RWPE2 (cell line): Measurements from ENCODE around the gene RPTOR.

Experiments
- ATAC-seq: fragments of 200-7000 bp; cut with Tn5 transposase; 3 replicates; pipeline ENCODE4 v1.9.1; 2021; ENCODE audit warnings: low read depth
- DNase-seq: peaks from one replicate; pipeline ENCODE4 v3.0.0-alpha.2; 2020; ENCODE audit warnings: low spot score
- H3K27ac ChIP-seq: fragments of 450-650 bp; 2 replicates; pipeline ENCODE4 v1.5.1; 2017; ENCODE audit warnings: mild to moderate bottlenecking; ENCODE audit not compliant: poor library complexity, severe bottlenecking
- H3K27me3 ChIP-seq: fragments of 250-450 bp; sonication (Bioruptor Pico); 2 replicates; pipeline ENCODE4 v1.5.1; 2021; ENCODE audit warnings: mild to moderate bottlenecking, moderate library complexity; ENCODE audit not compliant: insufficient read depth, poor library complexity, severe bottlenecking
- H3K36me3 ChIP-seq: fragments of 250-450 bp; sonication (Bioruptor Pico); 2 replicates; pipeline ENCODE4 v1.5.1; 2020; ENCODE audit warnings: low read depth, mild to moderate bottlenecking, moderate library complexity
- H3K4me1 ChIP-seq: fragments of 250-450 bp; sonication (Bioruptor Pico); 2 replicates; pipeline ENCODE4 v1.5.1; 2021; ENCODE audit warnings: mild to moderate bottlenecking, moderate library complexity; ENCODE audit not compliant: insufficient read depth, poor library complexity, severe bottlenecking
- H3K4me3 ChIP-seq: fragments of 250-450 bp; sonication (Bioruptor Pico); 2 replicates; pipeline ENCODE4 v1.5.1; 2021; ENCODE audit warnings: mild to moderate bottlenecking, moderate library complexity; ENCODE audit not compliant: severe bottlenecking
- H3K9me3 ChIP-seq: fragments of 250-450 bp; sonication (Bioruptor Pico); 2 replicates; pipeline ENCODE4 v1.5.1; 2021; ENCODE audit warnings: mild to moderate bottlenecking, moderate library complexity; ENCODE audit not compliant: severe bottlenecking
- TF ChIP-seq, protein P1 (sequence below): fragments of 450-650 bp; IDR thresholded peaks from one replicate; pipeline ENCODE4 v1.5.1; 2017; ENCODE audit warnings: mild to moderate bottlenecking, moderate library complexity; ENCODE audit not compliant: poor library complexity, severe bottlenecking

RPTOR gene

DNA sequence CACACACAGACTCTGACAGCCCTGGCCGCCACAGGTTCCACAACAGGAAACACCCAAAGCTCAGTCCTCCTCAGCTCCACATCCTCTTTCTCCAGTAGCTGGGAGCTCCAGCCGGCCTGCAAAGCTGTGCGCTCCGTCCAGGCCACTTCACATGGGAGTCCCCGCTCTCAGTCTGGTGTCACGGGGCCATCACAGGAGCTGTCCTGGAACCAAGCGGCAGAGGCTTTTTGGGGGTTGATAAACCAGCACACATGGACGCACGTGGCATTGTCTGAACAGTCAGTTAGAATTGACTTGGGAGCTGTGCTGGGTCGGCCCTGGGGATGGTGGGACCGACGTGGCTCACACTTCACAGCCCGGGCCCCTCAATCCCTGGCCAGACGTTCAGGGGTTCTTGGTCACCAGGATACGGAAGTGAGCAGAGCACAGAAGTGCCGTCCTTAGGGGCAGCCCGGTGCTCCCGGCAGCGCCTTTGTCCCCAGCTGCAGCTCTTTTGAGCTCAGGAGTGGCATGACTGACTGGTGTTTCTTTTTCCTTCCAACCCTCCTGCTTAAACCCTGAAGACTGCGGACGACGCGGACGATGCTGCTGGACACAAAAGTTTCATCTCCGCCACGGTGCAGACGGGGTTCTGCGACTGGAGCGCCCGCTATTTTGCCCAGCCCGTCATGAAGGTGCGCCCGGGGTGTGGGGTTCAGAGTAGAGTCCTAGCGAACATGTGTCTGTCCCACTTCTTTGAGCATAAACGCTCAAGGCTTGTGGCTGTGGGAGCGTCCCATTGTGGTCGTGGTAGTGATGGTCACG, 380.4 kb downstream of the RPTOR start:
- Histone ChIP-seq H3K4me3 (no peak overlapping the region), H3K36me3 (peaks cover 32% of the 10 kb centered on the region), H3K4me1 (no peaks in the 10 kb centered on the region), H3K27me3 (no peaks in the 10 kb centered on the region), H3K27ac (no peak overlapping the region), H3K9me3 (no peaks in the 10 kb centered on the region)
- no peak for ATAC-seq
- TF ChIP-seq, protein P1, sequence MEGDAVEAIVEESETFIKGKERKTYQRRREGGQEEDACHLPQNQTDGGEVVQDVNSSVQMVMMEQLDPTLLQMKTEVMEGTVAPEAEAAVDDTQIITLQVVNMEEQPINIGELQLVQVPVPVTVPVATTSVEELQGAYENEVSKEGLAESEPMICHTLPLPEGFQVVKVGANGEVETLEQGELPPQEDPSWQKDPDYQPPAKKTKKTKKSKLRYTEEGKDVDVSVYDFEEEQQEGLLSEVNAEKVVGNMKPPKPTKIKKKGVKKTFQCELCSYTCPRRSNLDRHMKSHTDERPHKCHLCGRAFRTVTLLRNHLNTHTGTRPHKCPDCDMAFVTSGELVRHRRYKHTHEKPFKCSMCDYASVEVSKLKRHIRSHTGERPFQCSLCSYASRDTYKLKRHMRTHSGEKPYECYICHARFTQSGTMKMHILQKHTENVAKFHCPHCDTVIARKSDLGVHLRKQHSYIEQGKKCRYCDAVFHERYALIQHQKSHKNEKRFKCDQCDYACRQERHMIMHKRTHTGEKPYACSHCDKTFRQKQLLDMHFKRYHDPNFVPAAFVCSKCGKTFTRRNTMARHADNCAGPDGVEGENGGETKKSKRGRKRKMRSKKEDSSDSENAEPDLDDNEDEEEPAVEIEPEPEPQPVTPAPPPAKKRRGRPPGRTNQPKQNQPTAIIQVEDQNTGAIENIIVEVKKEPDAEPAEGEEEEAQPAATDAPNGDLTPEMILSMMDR: no peak
- DNase-seq: peak; percentile 58

GRCh38 chr17:80925688-80926335, 381.2 kb downstream of the RPTOR start:
- Histone ChIP-seq H3K4me1 (no peaks in the 10 kb centered on the region), H3K36me3 (peaks cover 32% of the 10 kb centered on the region), H3K27me3 (no peaks in the 10 kb centered on the region), H3K9me3 (no peaks in the 10 kb centered on the region), H3K4me3 (no peak overlapping the region), H3K27ac (no peak overlapping the region)
- TF ChIP-seq, protein P1: no peak
- peak; percentile 52 for DNase-seq
- no peak for ATAC-seq

GRCh38 chr17:80926591-80927250, 382.1 kb downstream of the RPTOR start:
- H3K9me3 ChIP-seq: no peaks in the 10 kb centered on the region
- H3K4me1 ChIP-seq: no peaks in the 10 kb centered on the region
- H3K27me3 ChIP-seq: no peaks in the 10 kb centered on the region
- ATAC-seq: no peak
- TF ChIP-seq, protein P1: no peak
- no peak overlapping the region for H3K4me3 ChIP-seq
- DNase-seq: peak; percentile 31
- peaks cover 32% of the 10 kb centered on the region for H3K36me3 ChIP-seq
- no peak overlapping the region for H3K27ac ChIP-seq

DNA sequence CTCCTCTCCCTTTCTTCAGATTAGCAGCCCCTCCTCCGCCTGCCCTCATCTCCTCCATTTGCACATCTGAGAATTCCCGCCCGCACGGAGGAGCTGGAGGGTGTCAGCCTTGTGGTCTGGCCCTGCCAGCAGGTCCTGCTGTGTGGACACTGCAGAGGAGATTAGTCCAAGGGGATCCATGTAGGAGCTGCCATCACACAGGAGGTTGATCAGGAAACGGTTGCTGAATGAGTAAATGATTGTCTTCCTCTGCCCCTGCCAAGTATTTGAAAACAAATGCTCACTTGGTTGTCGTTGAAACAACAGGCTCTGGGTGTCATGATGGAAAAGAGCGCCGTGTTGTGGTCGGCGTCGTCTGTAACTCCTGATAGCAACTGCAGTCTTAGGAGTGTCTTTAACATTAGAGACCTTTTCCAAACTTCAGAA, 383.2 kb downstream of the RPTOR start:
- ATAC-seq: no peak
- Histone ChIP-seq H3K9me3 (no peaks in the 10 kb centered on the region), H3K36me3 (peaks cover 32% of the 10 kb centered on the region), H3K27ac (no peak overlapping the region), H3K4me3 (no peak overlapping the region), H3K4me1 (no peaks in the 10 kb centered on the region), H3K27me3 (no peaks in the 10 kb centered on the region)
- DNase-seq: peak; percentile 38
- TF ChIP-seq, protein P1: no peak
